HG02759 (cell line): ENCODE measurements around the gene LY6G6F.

Source experiments
- ATAC-seq: cut with Tn5 transposase; IDR thresholded peaks from one replicate; pipeline ENCODE4 v1.9.1; 2021; ENCODE audit warnings: mild to moderate bottlenecking, moderate library complexity; ENCODE audit not compliant: unreplicated experiment

Gene LY6G6F

GRCh38 chr6:31706599-31706998, at the start of gene LY6G6F:
LY6G6F (plus strand) TSS chr6:31706866; CDS start chr6:31706907, 41 bp downstream.
- no peak for ATAC-seq

GRCh38 chr6:31657406-31658157, 49.1 kb upstream of the LY6G6F start:
- ATAC-seq = no peak

GRCh38 chr6:31658158-31658688, 48.4 kb upstream of the LY6G6F start:
- no peak for ATAC-seq

GRCh38 chr6:31658983-31659648, 47.5 kb upstream of the LY6G6F start:
- ATAC-seq = no peak

- ATAC-seq = no peak
These were observed 46.9 kb upstream of the LY6G6F start for GRCh38 chr6:31659649-31660380.

DNA sequence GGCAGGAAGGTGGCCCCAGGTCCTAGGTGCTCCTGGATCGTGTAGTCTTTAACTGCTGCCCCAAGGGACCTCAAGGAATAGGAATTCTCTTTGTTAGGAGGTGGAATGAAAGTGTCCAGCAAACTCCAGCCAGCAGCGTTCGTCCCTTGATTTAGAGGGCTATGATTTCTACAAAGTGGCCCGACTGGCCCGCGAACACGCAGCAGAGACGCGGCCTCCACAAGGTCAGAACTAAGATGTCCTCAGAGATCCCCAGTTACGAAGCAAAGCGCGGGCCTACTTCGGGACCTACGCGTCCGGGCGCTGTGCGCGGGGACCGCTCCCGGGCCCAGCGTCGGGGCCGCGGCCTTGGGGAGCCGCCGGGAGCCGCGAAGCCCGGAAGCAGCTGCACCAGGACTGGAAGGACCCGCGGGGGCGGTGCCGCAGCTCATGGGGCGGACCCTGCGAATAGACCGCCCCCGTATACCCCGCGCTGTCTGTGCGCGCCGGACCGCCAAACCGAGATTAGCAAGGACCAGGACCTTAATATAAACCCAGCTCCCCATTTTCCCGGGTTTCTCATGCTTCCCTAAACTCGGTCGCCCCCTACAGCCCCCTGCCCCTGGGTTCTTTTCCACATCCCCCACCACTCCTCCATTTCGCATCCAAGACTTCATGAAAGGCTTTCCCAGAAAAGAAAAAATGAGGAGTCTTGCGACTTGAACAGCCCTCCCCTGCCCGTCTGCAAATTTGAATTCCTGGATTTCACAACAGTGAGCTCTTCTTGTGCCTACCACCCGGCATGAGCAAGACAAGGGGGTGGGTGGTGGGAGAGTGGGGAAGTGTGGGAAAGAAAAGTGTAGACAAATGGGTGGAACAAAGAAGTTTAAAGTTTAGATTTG, 46.0 kb upstream of the LY6G6F start, which contains the start of gene C6orf47:
Gene C6orf47 (minus strand): TSS at position 398 of the 881 bp plus-strand sequence. CDS start 831 bp downstream, outside the sequence.
- ATAC-seq = peak; percentile 53

DNA sequence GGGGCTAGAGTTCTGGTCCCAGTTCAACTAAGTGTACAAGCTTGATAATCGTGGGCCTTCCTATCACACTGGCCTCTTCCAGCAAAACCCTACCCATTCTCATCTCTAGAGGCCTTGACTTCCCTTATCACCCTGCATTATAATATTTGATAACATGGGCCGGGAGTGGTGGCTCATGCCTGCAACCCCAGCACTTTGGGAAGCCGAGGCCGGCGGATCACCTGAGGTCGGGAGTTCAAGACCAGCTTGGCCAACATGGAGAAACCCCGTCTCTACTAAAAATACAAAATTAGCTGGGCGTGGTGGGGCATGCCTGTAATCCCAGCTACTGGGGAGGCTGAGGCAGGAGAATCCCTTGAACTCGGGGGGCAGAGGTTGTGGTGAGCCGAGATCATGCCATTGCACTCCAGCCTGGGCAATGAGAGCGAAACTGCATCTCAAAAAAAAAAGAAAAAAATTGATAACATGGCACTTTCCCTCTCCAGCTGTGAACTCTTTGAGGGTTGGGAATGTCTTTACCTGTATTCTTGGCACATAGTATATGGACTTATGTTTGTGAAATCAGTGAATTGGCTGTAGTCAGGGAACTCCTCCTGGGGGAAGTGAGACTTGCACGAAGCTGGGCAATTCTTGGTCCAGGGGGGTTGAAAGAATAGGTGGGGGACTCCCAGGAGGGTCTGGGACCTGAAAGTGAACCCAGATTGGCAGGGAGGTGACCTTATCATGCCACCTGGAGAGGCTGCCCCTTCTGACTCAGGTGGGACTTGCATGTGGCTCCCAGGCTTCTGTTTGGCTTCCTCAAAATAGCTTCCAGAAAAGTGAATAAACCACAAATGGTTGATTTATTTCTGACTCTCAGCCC, 45.2 kb upstream of the LY6G6F start:
- ATAC-seq = no peak

- no peak for ATAC-seq
These were observed 44.4 kb upstream of the LY6G6F start for GRCh38 chr6:31662124-31662723.

GRCh38 chr6:31663126-31663960, 43.3 kb upstream of the LY6G6F start:
- no peak for ATAC-seq

DNA sequence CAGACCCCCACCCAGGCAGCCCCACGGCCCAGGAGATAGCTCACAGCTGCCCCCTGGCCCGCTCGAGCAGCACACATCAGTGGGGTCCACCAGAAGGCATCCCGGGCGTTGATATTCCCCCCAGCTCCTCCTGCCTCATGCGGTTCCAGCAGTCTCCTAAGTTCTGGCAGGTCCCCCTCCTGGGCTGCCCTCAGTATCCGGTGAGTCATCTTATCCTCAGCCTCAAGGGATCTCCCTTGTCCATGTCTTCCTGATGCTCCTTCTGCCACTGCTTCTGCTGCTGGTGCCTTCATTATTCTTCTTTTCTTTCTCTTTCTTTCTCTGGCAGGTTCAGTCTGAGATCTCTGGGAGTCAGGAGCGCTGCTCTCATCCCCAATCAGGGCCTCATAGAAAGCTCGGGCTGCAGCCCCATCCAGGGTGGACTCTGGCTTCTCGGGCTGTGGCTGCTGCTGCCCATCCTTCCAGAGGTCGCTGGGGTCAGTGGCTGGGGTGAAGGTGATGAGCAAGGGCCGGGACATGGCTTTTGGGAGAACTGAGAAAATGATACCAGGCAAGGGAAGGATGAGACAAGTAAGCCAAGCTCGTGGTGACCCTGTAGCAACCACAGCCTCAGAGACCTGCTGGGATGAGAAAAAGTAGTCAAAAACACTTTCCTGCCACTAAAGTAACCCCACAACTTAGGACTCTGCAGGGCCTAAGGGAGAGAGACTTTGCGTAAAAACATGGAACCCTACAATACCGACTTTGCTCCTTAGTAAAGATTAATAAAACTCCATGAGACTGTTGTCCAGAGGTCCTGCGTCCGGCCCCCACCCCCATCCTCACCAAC, 42.5 kb upstream of the LY6G6F start:
- no peak for ATAC-seq

- ATAC-seq = peak; percentile 30
These were observed 41.7 kb upstream of the LY6G6F start, which contains the start of gene GPANK1 for GRCh38 chr6:31664790-31665500. GPANK1 (minus strand) TSS chr6:31664997; CDS start chr6:31664478, 519 bp downstream.

DNA sequence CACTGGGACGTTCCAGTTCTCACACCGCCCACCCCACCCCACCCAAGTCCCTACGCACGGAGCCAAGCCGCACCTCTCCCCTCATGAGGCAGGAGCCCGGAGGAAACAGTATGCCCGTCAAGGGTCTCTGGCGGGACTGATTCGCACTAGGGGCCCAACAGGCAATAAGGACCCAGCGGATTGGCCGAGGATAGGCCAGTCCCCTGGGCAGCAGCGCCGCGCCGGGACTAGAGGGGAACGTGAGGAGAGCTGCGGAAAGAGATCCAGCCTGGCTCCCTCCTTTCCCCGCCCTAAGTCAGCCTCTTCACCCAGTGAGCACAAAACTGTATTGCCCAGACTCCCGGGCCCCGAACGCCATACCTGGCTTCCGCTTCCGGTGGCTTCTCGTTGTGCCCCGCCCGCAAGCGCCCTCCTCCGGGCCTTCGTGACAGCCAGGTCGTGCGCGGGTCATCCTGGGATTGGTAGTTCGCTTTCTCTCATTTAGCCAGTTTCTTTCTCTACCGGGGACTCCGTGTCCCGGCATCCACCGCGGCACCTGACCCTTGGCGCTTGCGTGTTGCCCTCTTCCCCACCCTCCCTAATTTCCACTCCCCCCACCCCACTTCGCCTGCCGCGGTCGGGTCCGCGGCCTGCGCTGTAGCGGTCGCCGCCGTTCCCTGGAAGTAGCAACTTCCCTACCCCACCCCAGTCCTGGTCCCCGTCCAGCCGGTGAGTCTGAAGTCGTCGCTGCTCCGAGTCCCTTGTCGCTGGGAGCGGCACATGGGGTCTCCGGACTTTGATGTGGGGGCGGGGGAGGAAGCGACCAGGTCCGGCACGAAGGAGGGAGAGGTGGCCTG, 40.9 kb upstream of the LY6G6F start, which contains the start of gene CSNK2B:
Gene CSNK2B (plus strand): TSS at position 580 of the 836 bp plus-strand sequence. CDS start 752 bp downstream, outside the sequence.
- peak; percentile 80 for ATAC-seq

DNA sequence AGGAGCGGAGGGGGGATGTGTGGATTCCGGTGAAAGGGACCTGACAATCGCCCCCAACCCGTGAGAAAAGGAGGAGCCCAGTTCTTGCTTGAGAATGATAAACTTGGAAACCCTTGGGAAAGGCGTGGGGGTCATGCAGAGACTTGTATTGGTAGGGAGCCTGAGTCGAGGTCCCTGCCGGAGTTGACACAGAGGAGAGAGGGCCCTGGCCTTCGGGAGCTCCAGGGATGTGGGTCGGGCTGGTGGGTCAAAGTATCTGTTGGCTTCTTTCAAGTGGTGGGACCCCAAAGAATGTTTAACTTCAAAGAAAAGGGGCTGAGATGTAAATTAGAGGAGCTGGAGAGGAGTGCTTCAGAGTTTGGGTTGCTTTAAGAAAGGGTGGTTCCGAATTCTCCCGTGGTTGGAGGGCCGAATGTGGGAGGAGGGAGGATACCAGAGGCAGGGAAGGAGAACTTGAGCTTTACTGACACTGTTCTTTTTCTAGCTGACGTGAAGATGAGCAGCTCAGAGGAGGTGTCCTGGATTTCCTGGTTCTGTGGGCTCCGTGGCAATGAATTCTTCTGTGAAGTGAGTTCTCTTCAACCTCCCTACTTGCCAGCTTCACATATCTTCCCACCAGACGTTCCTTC, 40.2 kb upstream of the LY6G6F start:
- no peak for ATAC-seq

- no peak for ATAC-seq
These were observed 37.0 kb upstream of the LY6G6F start, which contains the start of gene LY6G5B for GRCh38 chr6:31669676-31670075. LY6G5B (plus strand) TSS chr6:31669976; CDS start chr6:31670951, 975 bp downstream.
